NCI-H2171 (cell line): ENCODE data around the gene BIRC5.
"Not testable (repeated sequence)": the region's sequence is repeated elsewhere in the genome, so short reads cannot be mapped to it uniquely, and the experiment has no call there.

ENCODE experiments used
- DNase-seq: peaks from one replicate; lab custom pipeline; 2025; lab: John Stamatoyannopoulos, UW

The BIRC5 gene

GRCh38 chr17:78240012-78240655 lies 26.1 kb downstream of the BIRC5 start:
- no peak for DNase-seq

- DNase-seq = no peak
Measured at GRCh38 chr17:78240839-78241238, 26.8 kb downstream of the BIRC5 start.

GRCh38 chr17:78241277-78242023 lies 27.4 kb downstream of the BIRC5 start:
- DNase-seq = no peak

GRCh38 chr17:78242024-78242742 lies 28.1 kb downstream of the BIRC5 start:
- no peak for DNase-seq

DNA sequence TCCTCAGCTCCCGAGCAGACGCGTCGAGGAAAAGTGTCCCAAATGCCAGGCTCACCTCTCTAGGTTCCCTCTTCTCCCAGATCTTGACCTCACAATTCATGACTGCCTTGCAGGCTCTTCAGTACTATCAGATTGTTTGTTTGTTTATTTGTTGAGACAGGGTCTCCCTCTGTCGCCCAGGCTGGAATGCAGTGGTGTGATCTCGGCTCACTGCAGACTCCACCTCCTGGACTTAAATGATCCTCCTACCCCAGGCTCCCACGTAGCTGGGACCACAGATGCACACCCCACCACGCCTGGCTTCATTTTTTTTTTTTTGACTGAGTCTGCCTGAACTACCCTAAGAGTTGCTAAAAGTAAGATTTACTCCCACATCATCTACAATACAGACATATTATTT lies 33.3 kb downstream of the BIRC5 start:
- no peak for DNase-seq

- no peak for DNase-seq
Measured at GRCh38 chr17:78248051-78248914, 34.2 kb downstream of the BIRC5 start.

- DNase-seq = no peak
Measured at GRCh38 chr17:78249074-78249817, 35.2 kb downstream of the BIRC5 start.

GRCh38 chr17:78249818-78250806 lies 36.1 kb downstream of the BIRC5 start:
- no peak for DNase-seq

DNA sequence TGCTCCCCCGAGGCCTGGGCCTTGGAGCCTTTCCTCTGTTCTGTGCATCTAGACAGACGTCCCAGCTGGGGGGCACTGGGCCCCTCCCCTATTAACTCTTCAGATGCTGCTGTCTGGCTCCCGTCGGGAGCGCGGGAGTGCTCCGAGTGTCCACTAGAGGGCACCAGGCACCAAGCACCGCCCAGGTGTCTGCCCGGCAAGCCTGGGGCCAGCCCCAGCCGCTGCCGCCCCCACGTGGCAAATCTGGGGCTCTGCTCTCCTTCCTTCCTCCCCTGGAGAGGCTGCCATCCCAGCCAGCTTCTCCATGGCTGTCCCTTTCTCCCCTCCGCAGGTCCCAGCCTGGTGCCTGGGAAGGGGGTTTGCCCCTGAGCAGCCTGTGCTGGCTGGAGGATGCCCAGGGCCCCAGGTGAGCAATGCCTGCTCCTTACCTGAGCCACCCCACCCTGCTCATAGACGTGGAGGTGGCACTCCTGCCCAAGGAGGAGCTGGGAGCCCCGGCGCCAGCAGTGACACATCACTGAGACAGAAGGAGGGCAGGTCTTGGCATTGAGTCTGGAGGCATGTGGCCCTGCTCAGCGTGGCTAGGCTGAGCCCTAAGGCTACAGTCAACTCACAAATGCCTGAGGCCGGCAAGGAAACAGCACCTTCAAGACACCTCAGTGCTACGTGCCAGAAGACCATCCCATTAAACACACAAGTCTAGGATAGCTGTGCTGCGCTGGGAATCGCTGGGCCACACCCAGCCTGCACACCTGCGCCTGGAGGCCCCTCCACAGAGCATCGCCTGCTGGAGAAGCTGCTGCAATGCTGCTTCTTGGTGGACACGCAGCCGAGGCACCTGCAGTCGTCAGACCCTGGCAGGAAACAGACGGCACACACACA lies 37.1 kb downstream of the BIRC5 start:
- DNase-seq = peak; percentile 79

DNA sequence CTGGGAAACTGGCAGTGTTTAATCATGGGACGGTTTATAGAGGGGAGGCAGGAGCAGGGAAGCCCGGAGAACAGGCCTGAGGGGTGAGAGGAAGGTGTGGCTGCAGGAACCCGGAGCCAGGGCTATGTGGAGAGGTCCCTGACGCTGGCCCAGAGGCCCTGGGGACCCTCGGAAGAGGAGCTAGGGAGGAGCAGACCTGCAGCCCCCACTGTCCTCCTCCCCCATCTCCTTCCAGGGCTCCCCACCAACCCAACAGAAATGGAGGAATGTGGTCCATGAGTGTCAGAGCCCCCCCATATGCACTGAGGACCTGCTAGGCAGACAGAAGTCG lies 37.7 kb downstream of the BIRC5 start:
- no peak for DNase-seq

DNA sequence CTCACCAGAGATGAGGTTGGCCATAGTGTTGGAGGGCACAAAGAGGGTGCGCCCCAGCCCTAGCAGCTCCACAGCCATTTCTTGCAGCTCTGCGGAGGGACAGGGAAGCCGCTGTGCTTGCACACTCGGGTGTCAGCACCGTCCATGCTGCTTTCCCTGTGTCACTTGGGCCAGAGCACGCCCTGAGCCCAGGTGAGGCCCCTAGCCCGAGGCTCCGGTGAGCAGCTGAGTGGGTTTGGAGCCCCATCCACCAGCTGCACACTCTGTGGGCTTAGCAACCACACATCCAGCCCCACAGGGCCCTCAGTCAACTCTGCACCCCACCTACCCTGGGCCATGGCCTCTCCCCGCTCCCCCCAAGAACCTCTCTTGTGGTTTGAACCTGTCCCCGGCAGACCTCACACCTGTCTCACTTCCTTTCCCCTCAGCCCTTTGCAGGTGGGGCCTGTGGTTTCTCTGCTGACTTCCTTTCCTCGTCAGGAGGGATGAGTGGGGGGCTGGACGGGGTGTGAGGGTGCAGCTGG lies 38.1 kb downstream of the BIRC5 start:
- DNase-seq = no peak

GRCh38 chr17:78252701-78253635 lies 38.9 kb downstream of the BIRC5 start:
- no peak for DNase-seq

DNA sequence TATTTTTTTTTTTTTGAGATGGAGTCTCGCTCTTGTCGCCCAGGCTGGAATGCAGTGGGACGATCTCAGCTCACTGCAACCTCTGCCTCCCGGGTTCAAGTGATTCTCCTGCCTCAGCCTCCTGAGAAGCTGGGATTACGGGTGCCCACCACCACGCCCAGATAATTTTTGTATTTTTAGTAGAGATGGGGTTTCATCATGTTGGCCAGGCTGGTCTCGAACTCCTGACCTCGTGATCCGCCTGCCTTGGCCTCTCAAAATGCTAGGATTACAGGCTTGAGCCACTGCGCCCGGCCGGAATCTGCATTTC lies 39.5 kb downstream of the BIRC5 start:
- not testable (repeated sequence) for DNase-seq

GRCh38 chr17:78253946-78254672 lies 40.1 kb downstream of the BIRC5 start:
- DNase-seq = peak; percentile 84

DNA sequence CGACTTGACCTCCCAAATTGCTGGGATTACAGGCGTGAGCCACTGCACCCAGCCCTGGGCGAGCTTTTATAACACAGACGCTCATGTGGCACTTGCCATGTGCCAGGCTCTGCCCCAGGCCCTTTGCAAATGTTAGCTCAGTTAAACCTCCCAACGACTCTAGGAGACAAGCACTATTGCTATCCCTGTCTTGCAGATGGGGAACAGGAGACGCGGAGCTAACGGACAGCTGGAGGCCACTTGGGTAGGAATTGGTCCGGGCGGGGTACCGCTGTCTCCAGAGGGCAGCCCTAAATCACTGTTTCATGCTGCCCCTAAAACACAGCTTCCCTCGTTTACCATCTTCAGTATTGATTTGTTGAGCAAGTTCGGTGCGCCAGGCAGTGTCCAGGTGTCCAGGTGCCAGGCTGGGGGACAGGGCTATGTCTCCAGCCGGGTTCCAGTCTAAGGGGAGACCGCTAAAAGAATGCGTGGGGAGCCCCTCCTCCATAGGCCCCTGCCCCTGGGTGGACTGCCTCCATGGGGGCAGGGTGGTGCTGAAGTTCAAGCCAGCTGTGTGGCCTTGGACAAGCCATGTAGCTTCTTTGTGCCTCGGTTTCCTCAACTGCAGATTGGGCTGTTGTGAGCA lies 41.1 kb downstream of the BIRC5 start:
- no peak for DNase-seq

DNA sequence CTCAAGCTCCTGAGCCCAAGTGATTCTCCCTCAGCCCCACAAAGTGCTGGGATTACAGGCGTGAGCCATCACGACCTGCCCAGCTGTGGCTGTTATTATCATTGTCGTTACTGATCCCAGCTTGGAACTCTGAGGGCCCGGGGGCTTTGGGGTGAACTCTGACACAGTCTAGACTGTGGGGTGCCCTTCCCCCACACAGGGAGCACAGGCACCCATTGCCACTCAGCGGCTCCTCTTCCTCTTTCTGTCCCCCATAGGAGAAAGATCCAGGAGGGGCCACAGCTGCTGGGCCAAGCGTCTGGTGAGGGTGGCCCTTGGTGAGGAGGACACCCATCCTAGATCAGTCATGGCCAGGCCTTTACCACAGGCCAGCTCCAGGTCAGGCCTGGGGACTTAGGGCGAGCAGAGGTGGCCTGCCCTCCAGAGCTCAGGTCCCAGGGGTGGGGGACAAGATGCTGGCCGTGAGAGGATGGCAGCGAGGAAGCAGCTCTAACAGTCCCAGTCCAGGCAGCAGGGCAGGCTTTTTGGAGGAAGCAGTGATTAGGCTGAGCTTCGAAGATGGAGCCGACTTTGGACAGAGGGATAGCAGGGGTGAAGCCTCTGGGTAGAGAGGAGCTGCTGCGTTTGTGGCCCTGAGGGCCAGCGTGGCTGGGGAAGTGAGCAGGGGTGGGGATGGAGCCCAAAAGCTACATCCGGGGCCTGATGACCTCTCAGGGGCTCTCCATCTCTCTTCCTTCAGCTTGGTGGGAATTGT lies 42.1 kb downstream of the BIRC5 start:
- no peak for DNase-seq
